MM.1S (cell line): ENCODE data around the gene PPIH.

Experiments used
- EZH2 ChIP-seq: fragments of 300-600 bp; sonication (generic); optimal IDR thresholded peaks from 2 replicates; pipeline ENCODE3; 2017; ENCODE audit warnings: low read depth, mild to moderate bottlenecking, antibody characterized with exemption, low read length, mixed read lengths
- EZH2phosphoT487 ChIP-seq: fragments of 300-600 bp; sonication (generic); IDR thresholded peaks from 2 replicates; pipeline ENCODE4 v1.6.1; 2018; ENCODE audit warnings: antibody characterized with exemption, low read length
- TF ChIP-seq, protein P1 (sequence below): fragments of 300-600 bp; sonication (generic); IDR thresholded peaks from 2 replicates; pipeline ENCODE4 v1.5.1; 2016; ENCODE audit warnings: antibody characterized with exemption, low read length, mixed read lengths

DNA sequence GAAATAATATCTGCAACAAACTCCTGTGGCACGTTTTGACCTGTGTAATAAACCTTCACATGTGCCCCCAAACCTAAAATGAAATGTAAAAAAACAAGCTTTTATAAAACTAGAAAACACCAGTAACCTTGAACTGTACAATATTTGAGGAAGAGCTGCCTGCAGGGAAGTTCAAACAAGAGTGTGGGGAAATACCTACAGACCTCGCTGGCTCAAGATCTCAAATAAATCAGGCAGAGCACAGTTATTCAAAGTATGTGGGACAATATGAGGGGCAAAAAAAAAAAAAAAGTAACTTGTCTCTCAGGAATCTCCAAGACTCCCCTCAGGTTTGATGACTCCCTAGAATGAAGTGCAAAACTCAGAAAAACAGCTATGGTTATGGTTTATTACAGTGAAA lies 37.9 kb upstream of the PPIH start:
- TF ChIP-seq, protein P1, sequence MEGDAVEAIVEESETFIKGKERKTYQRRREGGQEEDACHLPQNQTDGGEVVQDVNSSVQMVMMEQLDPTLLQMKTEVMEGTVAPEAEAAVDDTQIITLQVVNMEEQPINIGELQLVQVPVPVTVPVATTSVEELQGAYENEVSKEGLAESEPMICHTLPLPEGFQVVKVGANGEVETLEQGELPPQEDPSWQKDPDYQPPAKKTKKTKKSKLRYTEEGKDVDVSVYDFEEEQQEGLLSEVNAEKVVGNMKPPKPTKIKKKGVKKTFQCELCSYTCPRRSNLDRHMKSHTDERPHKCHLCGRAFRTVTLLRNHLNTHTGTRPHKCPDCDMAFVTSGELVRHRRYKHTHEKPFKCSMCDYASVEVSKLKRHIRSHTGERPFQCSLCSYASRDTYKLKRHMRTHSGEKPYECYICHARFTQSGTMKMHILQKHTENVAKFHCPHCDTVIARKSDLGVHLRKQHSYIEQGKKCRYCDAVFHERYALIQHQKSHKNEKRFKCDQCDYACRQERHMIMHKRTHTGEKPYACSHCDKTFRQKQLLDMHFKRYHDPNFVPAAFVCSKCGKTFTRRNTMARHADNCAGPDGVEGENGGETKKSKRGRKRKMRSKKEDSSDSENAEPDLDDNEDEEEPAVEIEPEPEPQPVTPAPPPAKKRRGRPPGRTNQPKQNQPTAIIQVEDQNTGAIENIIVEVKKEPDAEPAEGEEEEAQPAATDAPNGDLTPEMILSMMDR, result no peak
- TF ChIP-seq EZH2 (no peak), EZH2phosphoT487 (no peak)
